Mucosa of descending colon (tissue), 3 donors: ENCODE data around the gene POSTN. TPM values are rescaled to one million over a fixed set of nuclear protein-coding genes. Genes with fewer than 3 reads are reported as not detected.

Experiments
- ATAC-seq: fragments of 200-7000 bp; cut with Tn5 transposase; one replicate; pipeline ENCODE4 v1.9.1; 2020; ENCODE audit warnings: mild to moderate bottlenecking, moderate library complexity
- DNase-seq, 3 donors: peaks; one replicate each; pipeline ENCODE4 v3.0.0-alpha.2; 2020
- H3K36me3 ChIP-seq: fragments of 200-600 bp; one replicate; pipeline ENCODE4 v1.8.0; 2021; ENCODE audit warnings: low read depth, mild to moderate bottlenecking
- H3K4me1 ChIP-seq: fragments of 200-600 bp; one replicate; pipeline ENCODE4 v1.8.0; 2021; ENCODE audit warnings: low read depth, mild to moderate bottlenecking
- H3K4me3 ChIP-seq: fragments of 200-600 bp; one replicate; pipeline ENCODE4 v1.8.0; 2021; ENCODE audit warnings: mild to moderate bottlenecking
- H3K9me3 ChIP-seq: fragments of 200-600 bp; one replicate; pipeline ENCODE4 v1.8.0; 2021; ENCODE audit warnings: mild to moderate bottlenecking
- CTCF ChIP-seq: fragments of 200-600 bp; IDR thresholded peaks from one replicate; pipeline ENCODE4 v1.8.0; 2022; ENCODE audit warnings: antibody characterized with exemption, mild to moderate bottlenecking
- intact Hi-C, 2 donors: fragments of 100-400 bp; cut with DNase I in 1 of 2; cut with micrococcal nuclease in 1 of 2; formaldehyde crosslinking; loops; one replicate each; pipeline versions ENCODE4 v1.11.0 to v1.11.1; 2022; cut with DNase I, micrococcal nuclease
- long read RNA-seq, 2 donors: library from polyadenylated mRNA; unstranded; transcript quantifications; one replicate each; pipeline ENCODE4 v2.0.0, GENCODE V29; 2019 to 2021
- total RNA-seq, 3 donors: library from RNA; stranded (reverse); fragmentation: NEBNext Ultra II Directional in 2 of 3; extraction: Animal tissue kit (Norgen Biotek cat#: 25700) in 2 of 3; gene quantifications; one replicate each; pipeline versions ENCODE4 v1.2.1 to v1.2.4, GENCODE V29; 2021 to 2023
- donor health status: DM: no; HTN: no; CAD: no; lungs with moderate emphysema.
- donor health status: DM: no; HTN: no; CAD: no.
- donor health status: DM: no; HTN: yes; CAD: no.

POSTN gene
- total RNA-seq = 10 to 100 TPM; 19.3 to 75.3 (median 37.2) TPM
- long read RNA-seq, donor 1, transcript POSTN-209 (21 exons, 3,214 nt) = major isoform, 6 of 33 reads
- long read RNA-seq, donor 1, transcript POSTN-201 (21 exons, 3,071 nt) = major isoform, 6 of 33 reads
- long read RNA-seq, donor 1, partial matches to known transcripts = 3 of 33 reads
- long read RNA-seq, donor 1, other reads (novel, unspliced or antisense) = 15 of 33 reads
- long read RNA-seq, donor 2, transcript POSTN-209 (21 exons, 3,214 nt) = major isoform, 6 of 21 reads
- long read RNA-seq, donor 2, partial matches to known transcripts = 6 of 21 reads
- long read RNA-seq, donor 2, other reads (novel, unspliced or antisense) = 4 of 21 reads

GRCh38 chr13:37598597-37598996 lies at the start of gene POSTN:
POSTN (minus strand) TSS chr13:37598768; CDS start chr13:37598726, 42 bp downstream.
- Histone ChIP-seq H3K4me3 (no peak within 1 kb of the TSS), H3K9me3 (no peaks in the 10 kb centered on the region), H3K36me3 (no peaks in the 10 kb centered on the region), H3K4me1 (no peaks in the 10 kb centered on the region)
- no peak for TF ChIP-seq CTCF
- DNase-seq = no peak
- ATAC-seq = no peak
- intact Hi-C loops = no loop called here

- DNase-seq = no peak
- H3K4me3 ChIP-seq = no peak overlapping the region
- H3K9me3 ChIP-seq = no peaks in the 10 kb centered on the region
- ATAC-seq = no peak
- intact Hi-C loops = no loop called here
- no peaks in the 10 kb centered on the region for H3K4me1 ChIP-seq
- TF ChIP-seq CTCF = no peak
- no peaks in the 10 kb centered on the region for H3K36me3 ChIP-seq
These were observed 48.6 kb upstream of the POSTN start for GRCh38 chr13:37647031-37647650.

- H3K4me1 ChIP-seq = no peaks in the 10 kb centered on the region
- no peaks in the 10 kb centered on the region for H3K36me3 ChIP-seq
- no peak for TF ChIP-seq CTCF
- no peaks in the 10 kb centered on the region for H3K9me3 ChIP-seq
- ATAC-seq = no peak
- no peak for DNase-seq
- H3K4me3 ChIP-seq = no peak overlapping the region
- intact Hi-C loops = no loop called here
These were observed 48.0 kb upstream of the POSTN start for GRCh38 chr13:37646531-37646930.

GRCh38 chr13:37645181-37645740 lies 46.7 kb upstream of the POSTN start:
- Histone ChIP-seq H3K4me3 (no peak overlapping the region), H3K9me3 (no peaks in the 10 kb centered on the region), H3K36me3 (no peaks in the 10 kb centered on the region), H3K4me1 (no peaks in the 10 kb centered on the region)
- no peak for TF ChIP-seq CTCF
- ATAC-seq = no peak
- no peak for DNase-seq
- intact Hi-C loops = no loop called here

- Histone ChIP-seq H3K4me1 (no peaks in the 10 kb centered on the region), H3K4me3 (no peak overlapping the region), H3K36me3 (no peaks in the 10 kb centered on the region), H3K9me3 (no peaks in the 10 kb centered on the region)
- intact Hi-C loops = no loop called here
- ATAC-seq = no peak
- DNase-seq = no peak
- no peak for TF ChIP-seq CTCF
These were observed 42.8 kb upstream of the POSTN start for GRCh38 chr13:37641391-37641790.
